NCI-H146 (cell line): Measurements from ENCODE around the gene DHX57.
"Not testable (repeated sequence)": the region's sequence is repeated elsewhere in the genome, so short reads cannot be mapped to it uniquely, and the experiment has no call there.

Source experiments
- DNase-seq: peaks from one replicate; lab custom pipeline; 2025; lab: John Stamatoyannopoulos, UW

Gene DHX57

GRCh38 chr2:38871432-38871831, 4.3 kb downstream of the DHX57 start:
- no peak for DNase-seq

GRCh38 chr2:38866773-38867443, 8.8 kb downstream of the DHX57 start:
- DNase-seq: no peak

- DNase-seq: no peak
These were observed 12.6 kb downstream of the DHX57 start for GRCh38 chr2:38863061-38863695.

GRCh38 chr2:38862476-38862875, 13.3 kb downstream of the DHX57 start:
- DNase-seq: no peak

- DNase-seq: no peak
These were observed 19.6 kb downstream of the DHX57 start for GRCh38 chr2:38856165-38856564.

- no peak for DNase-seq
These were observed 25.7 kb downstream of the DHX57 start for GRCh38 chr2:38850045-38850444.

- DNase-seq: no peak
These were observed 38.9 kb downstream of the DHX57 start for GRCh38 chr2:38836791-38837190.

- no peak for DNase-seq
These were observed 39.7 kb downstream of the DHX57 start for GRCh38 chr2:38835990-38836389.

GRCh38 chr2:38835015-38835601, 40.6 kb downstream of the DHX57 start:
- peak; percentile 28 for DNase-seq

- no peak for DNase-seq
These were observed 45.1 kb downstream of the DHX57 start for GRCh38 chr2:38830526-38831159.

GRCh38 chr2:38829971-38830370, 45.8 kb downstream of the DHX57 start:
- DNase-seq: no peak

- DNase-seq: no peak
These were observed 47.3 kb downstream of the DHX57 start for GRCh38 chr2:38828460-38828859.

- not testable (repeated sequence) for DNase-seq
These were observed 48.1 kb downstream of the DHX57 start for GRCh38 chr2:38827539-38828145.

GRCh38 chr2:38825956-38826355, 49.8 kb downstream of the DHX57 start:
- no peak for DNase-seq

GRCh38 chr2:38824906-38825305, 50.8 kb downstream of the DHX57 start:
- DNase-seq: no peak

GRCh38 chr2:38823386-38823785, 52.3 kb downstream of the DHX57 start:
- no peak for DNase-seq

GRCh38 chr2:38818565-38818964, 57.2 kb downstream of the DHX57 start:
- DNase-seq: no peak

- DNase-seq: no peak
These were observed 59.8 kb downstream of the DHX57 start for GRCh38 chr2:38815936-38816335.

GRCh38 chr2:38810488-38810887, 65.2 kb downstream of the DHX57 start:
- no peak for DNase-seq

GRCh38 chr2:38808677-38809076, 67.1 kb downstream of the DHX57 start:
- no peak for DNase-seq

- DNase-seq: no peak
These were observed 69.0 kb downstream of the DHX57 start for GRCh38 chr2:38806733-38807059.

GRCh38 chr2:38806015-38806732, 69.6 kb downstream of the DHX57 start:
- DNase-seq: no peak
